ENCODE data around the gene SLC24A3.
A peak's percentile ranks its signal among the peaks of the same experiment; 100 is the strongest.

SLC24A3 gene

DNA sequence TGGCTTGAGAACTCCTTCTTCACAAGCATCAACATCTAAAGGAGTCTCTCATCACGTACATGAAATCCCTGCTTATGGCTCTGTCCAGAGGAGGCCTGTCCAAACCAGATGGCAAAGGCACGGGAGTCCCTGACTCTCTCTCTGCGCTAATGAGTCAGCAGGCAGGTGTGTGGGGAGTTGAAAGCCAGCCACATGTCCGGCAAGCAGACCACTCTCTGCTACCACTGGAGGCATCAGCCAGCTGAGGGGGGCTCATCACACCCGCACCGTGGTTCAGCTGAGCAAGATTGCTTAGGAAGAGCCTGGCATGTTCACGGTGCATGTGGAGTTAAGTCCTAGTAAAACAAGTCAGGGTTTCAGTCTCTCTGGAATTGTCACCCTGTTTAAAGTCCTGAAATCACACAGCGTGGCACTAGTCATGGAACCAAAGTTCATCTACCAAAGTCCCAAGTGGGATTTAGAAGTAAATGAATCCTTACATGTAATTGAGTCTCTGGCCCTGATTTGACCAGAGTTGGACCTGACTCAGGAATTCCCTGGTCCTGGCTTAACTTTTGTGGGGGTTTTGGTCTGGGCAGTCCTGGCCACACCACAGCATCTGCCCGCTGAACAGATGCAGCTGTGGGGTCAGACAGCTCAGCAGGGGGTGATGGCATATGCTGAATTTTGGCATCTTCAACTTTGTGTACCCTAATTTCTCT lies 390.4 kb downstream of the SLC24A3 start:
- TF ChIP-seq, protein P1, sequence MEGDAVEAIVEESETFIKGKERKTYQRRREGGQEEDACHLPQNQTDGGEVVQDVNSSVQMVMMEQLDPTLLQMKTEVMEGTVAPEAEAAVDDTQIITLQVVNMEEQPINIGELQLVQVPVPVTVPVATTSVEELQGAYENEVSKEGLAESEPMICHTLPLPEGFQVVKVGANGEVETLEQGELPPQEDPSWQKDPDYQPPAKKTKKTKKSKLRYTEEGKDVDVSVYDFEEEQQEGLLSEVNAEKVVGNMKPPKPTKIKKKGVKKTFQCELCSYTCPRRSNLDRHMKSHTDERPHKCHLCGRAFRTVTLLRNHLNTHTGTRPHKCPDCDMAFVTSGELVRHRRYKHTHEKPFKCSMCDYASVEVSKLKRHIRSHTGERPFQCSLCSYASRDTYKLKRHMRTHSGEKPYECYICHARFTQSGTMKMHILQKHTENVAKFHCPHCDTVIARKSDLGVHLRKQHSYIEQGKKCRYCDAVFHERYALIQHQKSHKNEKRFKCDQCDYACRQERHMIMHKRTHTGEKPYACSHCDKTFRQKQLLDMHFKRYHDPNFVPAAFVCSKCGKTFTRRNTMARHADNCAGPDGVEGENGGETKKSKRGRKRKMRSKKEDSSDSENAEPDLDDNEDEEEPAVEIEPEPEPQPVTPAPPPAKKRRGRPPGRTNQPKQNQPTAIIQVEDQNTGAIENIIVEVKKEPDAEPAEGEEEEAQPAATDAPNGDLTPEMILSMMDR (IDR thresholded peaks at IDR 0.05): no peak
- H3K4me1 Mint-ChIP-seq: no peaks in the 10 kb centered on the region
- no peaks in the 10 kb centered on the region for H3K9me3 Mint-ChIP-seq
- H3K27me3 Mint-ChIP-seq (ENCODE audit: low read depth, poor library complexity): peaks cover 23% of the 10 kb centered on the region
- H3K36me3 Mint-ChIP-seq (ENCODE audit: low read depth): no peaks in the 10 kb centered on the region
- no peak overlapping the region for H3K4me3 Mint-ChIP-seq
- DNase-seq: no peak
- H3K27ac Mint-ChIP-seq: no peak overlapping the region

DNA sequence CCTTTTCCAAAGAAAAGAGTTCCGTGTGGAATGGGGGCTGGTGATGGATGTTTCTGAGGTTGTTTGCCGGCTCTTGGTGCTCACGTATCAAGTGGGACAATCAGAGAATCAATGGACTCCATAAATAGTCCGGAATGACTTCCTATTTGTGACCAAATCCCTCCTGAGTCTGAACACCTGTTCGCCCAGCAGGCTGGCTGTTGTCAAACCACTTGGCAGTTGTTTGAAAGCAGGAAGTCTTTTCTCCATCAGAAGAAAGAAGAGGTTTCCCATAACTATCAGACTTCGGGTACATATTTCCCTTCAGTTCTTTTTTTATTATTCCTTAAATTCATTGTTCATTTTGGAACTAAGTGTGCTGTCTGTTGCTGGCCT lies 390.9 kb downstream of the SLC24A3 start:
- Mint-ChIP-seq H3K27me3 (ENCODE audit: low read depth, poor library complexity) (peaks cover 23% of the 10 kb centered on the region), H3K9me3 (no peaks in the 10 kb centered on the region), H3K4me3 (no peak overlapping the region), H3K36me3 (ENCODE audit: low read depth) (no peaks in the 10 kb centered on the region), H3K4me1 (no peaks in the 10 kb centered on the region), H3K27ac (no peak overlapping the region)
- no peak for DNase-seq
- TF ChIP-seq, protein P1 (IDR thresholded peaks at IDR 0.05): no peak

DNA sequence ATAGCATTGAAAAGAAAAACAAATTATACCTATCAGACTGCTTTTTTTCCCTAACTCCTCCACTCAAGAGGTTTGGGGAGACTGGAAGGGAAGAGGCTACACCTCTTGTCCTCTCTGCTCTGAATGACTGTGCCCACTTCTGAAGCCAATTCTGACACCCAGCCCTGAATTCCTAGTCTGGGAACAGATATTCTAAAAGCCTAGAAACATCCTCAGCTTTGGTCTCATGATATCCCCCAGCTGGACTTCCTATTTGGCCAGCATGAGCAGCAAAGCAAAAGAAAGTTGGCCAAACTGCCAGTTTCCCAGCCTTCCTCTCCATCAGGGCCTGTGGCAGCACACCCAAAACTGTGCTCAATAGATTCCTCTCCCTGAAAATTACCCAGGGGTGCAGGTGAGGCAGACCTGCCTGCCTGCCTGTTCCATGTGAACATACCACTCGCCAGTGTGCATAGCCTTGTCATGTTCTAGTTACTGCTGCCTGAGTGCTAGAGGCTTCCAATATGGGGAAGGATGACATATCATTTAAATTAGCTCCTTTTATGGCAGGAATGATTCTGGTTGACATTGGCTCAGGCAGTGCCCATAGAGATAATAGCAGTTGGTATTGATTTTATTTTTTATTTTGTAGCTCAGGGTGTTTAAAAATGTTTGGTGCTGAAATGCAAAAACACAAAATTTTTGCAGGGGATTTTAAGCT lies 393.5 kb downstream of the SLC24A3 start:
- TF ChIP-seq, protein P1 (IDR thresholded peaks at IDR 0.05): no peak
- Mint-ChIP-seq H3K4me3 (no peak overlapping the region), H3K27me3 (ENCODE audit: low read depth, poor library complexity) (peaks cover 26% of the 10 kb centered on the region), H3K36me3 (ENCODE audit: low read depth) (no peaks in the 10 kb centered on the region), H3K27ac (peak overlapping the region; percentile 68), H3K9me3 (no peaks in the 10 kb centered on the region), H3K4me1 (no peaks in the 10 kb centered on the region)
- no peak for DNase-seq

DNA sequence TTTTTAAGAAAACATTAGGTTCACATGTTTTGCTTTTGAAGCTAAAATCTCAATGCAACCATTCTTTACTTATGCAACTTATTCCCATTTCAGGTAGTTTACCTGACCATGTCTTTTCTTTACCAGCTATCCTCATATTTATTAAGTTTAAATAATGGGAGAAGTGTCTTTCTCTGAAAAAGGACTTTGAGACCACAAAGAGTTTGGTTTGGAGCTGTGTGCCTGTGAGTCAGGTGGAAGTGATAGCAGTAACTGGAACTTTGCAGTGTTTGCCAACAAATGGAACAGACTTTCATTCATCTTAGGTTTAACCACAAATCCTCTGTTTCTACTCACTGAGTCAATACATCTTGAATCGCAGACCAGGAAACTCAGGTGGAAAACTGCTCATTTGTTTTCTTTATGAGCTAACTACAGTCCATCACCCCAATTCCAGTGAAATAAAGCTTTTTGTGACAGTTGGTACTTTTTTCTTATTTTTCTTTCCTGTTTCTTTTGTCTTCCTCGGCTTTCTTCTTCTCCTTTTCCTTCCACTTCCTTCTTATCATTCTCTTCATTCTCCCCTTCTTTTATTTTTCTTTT lies 397.3 kb downstream of the SLC24A3 start:
- DNase-seq: no peak
- H3K4me3 Mint-ChIP-seq: no peak overlapping the region
- TF ChIP-seq, protein P1 (IDR thresholded peaks at IDR 0.05): no peak
- H3K4me1 Mint-ChIP-seq: peaks cover 5% of the 10 kb centered on the region
- no peaks in the 10 kb centered on the region for H3K9me3 Mint-ChIP-seq
- peaks cover 25% of the 10 kb centered on the region for H3K27me3 Mint-ChIP-seq (ENCODE audit: low read depth, poor library complexity)
- no peak overlapping the region for H3K27ac Mint-ChIP-seq
- no peaks in the 10 kb centered on the region for H3K36me3 Mint-ChIP-seq (ENCODE audit: low read depth)

DNA sequence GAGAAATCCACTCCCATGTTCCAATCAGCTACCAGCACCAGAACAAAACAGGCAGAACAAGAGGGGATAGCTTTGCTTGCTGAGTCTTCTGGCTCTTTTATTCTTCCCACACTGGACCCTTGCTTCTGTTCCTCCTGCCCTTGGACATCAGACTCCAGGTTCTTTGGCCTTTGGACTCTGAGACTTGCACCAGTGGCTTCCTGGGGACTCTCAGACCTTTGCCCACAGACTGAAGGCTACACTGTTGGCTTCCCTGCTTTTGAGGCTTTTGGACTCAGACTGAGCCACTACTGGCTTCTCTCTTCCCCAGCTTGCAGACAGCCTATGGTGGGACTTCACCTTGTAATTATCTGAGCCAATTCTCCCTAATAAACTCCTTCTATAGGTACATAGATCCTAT lies 403.2 kb downstream of the SLC24A3 start:
- peaks cover 5% of the 10 kb centered on the region for H3K4me1 Mint-ChIP-seq
- TF ChIP-seq, protein P1 (IDR thresholded peaks at IDR 0.05): no peak
- H3K9me3 Mint-ChIP-seq: no peaks in the 10 kb centered on the region
- peaks cover 9% of the 10 kb centered on the region for H3K27me3 Mint-ChIP-seq (ENCODE audit: low read depth, poor library complexity)
- DNase-seq: no peak
- no peak overlapping the region for H3K4me3 Mint-ChIP-seq
- no peaks in the 10 kb centered on the region for H3K36me3 Mint-ChIP-seq (ENCODE audit: low read depth)
- no peak overlapping the region for H3K27ac Mint-ChIP-seq
